NCI-H2171 treated with DMSO at 0.1 percent for 48 hours (cell line): ENCODE measurements around the gene APCS.

Experiments used
- DNase-seq: peaks from one replicate; lab custom pipeline; 2025; lab: John Stamatoyannopoulos, UW

The APCS gene

GRCh38 chr1:159587461-159587951 is at the start of gene APCS:
Gene APCS (plus strand): TSS chr1:159587826. CDS start chr1:159587922, 96 bp downstream.
- no peak for DNase-seq

- no peak for DNase-seq
Observed at GRCh38 chr1:159548126-159548525, 39.5 kb upstream of the APCS start.

GRCh38 chr1:159554261-159554660 is 33.4 kb upstream of the APCS start:
- DNase-seq = no peak

GRCh38 chr1:159554696-159555095 is 32.9 kb upstream of the APCS start:
- DNase-seq = no peak

GRCh38 chr1:159556931-159557369 is 30.7 kb upstream of the APCS start:
- no peak for DNase-seq

- no peak for DNase-seq
Observed at GRCh38 chr1:159560599-159560998, 27.0 kb upstream of the APCS start.

- no peak for DNase-seq
Observed at GRCh38 chr1:159561497-159561896, 26.1 kb upstream of the APCS start.

GRCh38 chr1:159562680-159563079 is 24.9 kb upstream of the APCS start:
- no peak for DNase-seq

- DNase-seq = no peak
Observed at GRCh38 chr1:159577446-159577845, 10.2 kb upstream of the APCS start.

- no peak for DNase-seq
Observed at GRCh38 chr1:159580340-159580739, 7.3 kb upstream of the APCS start.

GRCh38 chr1:159581422-159581821 is 6.2 kb upstream of the APCS start:
- DNase-seq = no peak

- DNase-seq = no peak
Observed at GRCh38 chr1:159584536-159584935, 3.1 kb upstream of the APCS start.

- DNase-seq = no peak
Observed at GRCh38 chr1:159591981-159592380, 4.4 kb downstream of the APCS start.

GRCh38 chr1:159594625-159595405 is 7.2 kb downstream of the APCS start:
- no peak for DNase-seq

- no peak for DNase-seq
Observed at GRCh38 chr1:159598196-159598595, 10.6 kb downstream of the APCS start.

GRCh38 chr1:159600894-159601293 is 13.3 kb downstream of the APCS start:
- no peak for DNase-seq

- DNase-seq = no peak
Observed at GRCh38 chr1:159602501-159602999, 14.9 kb downstream of the APCS start.

GRCh38 chr1:159612211-159612885 is 24.7 kb downstream of the APCS start:
- no peak for DNase-seq

GRCh38 chr1:159632922-159633321 is 45.3 kb downstream of the APCS start:
- DNase-seq = no peak
